ENCODE data around the gene ZC3H13.

ZC3H13 gene

DNA sequence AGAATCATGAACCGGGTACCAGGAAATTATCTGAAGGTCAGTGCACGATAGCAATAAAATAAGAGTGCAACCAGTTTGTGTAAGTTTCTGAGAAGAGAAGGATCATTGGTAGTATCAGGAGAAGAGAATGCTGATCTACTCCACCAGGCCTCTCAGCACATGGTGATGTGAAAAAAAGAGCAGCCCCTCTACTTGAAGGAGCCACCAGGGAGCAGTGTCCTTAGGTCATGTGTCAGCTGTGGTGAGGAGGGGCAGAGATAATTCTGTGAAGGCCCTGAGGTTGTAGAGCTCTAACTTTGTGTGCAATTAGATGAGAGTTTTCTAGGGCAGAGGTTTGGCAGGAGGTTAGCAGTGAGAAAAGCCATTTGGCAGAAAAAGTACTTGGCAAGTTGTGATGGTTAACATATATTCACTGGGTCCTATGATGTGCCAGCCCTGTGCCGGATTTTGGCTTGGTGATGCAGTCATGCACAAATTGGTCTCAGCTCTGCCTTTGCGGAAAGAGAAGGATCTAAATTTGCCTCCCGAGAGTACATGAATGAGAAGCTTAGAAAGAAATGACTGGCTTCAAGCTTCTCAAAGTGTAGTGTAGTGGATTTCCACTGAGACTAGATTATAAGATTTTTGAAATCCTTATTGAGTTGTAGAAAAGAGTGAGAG, 19.2 kb upstream of the ZC3H13 start:
- DNase-seq (ENCODE audit: extremely low read depth, low read depth) = no peak
- no peak overlapping the region for H3K4me3 ChIP-seq (replicated peaks; ENCODE audit: low read depth, low read length)
- TF ChIP-seq, protein P1, sequence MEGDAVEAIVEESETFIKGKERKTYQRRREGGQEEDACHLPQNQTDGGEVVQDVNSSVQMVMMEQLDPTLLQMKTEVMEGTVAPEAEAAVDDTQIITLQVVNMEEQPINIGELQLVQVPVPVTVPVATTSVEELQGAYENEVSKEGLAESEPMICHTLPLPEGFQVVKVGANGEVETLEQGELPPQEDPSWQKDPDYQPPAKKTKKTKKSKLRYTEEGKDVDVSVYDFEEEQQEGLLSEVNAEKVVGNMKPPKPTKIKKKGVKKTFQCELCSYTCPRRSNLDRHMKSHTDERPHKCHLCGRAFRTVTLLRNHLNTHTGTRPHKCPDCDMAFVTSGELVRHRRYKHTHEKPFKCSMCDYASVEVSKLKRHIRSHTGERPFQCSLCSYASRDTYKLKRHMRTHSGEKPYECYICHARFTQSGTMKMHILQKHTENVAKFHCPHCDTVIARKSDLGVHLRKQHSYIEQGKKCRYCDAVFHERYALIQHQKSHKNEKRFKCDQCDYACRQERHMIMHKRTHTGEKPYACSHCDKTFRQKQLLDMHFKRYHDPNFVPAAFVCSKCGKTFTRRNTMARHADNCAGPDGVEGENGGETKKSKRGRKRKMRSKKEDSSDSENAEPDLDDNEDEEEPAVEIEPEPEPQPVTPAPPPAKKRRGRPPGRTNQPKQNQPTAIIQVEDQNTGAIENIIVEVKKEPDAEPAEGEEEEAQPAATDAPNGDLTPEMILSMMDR (IDR thresholded peaks at IDR 0.05; ENCODE audit: low read depth, low read length, missing control alignments) = no peak

DNA sequence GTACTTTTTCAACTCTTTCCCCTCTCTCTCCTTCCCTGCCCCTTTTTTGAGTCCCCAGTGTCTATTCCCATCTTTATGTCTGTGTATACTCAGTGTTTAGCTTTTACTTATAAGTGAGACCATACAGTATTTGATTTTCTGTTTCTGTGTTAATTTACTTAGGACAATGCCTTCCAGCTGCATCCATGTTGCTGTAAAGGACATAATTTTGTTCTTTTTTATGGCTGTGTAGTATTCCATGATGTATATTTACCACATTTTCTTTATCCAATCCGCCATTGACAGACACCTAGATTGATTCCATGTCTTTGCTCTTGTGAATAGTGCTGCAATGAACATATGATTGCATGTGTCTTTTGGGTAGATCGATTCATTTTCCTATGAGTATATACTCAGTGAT, 10.7 kb upstream of the ZC3H13 start:
- no peak overlapping the region for H3K4me3 ChIP-seq (replicated peaks; ENCODE audit: low read depth, low read length)
- no peak for DNase-seq (ENCODE audit: extremely low read depth, low read depth)
- TF ChIP-seq, protein P1 (IDR thresholded peaks at IDR 0.05; ENCODE audit: low read depth, low read length, missing control alignments) = no peak

DNA sequence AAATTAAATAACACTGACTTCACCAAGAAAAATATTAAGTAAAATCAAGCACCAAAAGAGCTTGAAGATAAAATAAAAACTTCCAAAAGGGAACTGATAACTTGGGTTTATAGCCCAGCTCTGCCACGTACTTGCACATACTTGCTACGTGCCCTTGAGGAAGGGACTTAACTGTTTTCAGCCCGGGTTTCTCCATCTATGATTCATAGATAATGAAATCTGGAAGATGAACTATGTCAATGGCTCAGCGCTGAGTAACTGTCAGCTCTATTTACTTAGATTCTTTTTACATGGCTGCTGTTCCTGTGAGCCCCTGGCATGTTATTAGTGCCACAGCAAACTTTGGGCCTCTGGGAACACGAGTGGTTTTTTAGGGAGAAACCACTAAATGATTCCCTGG, 9.6 kb upstream of the ZC3H13 start:
- TF ChIP-seq, protein P1 (IDR thresholded peaks at IDR 0.05; ENCODE audit: low read depth, low read length, missing control alignments) = no peak
- no peak overlapping the region for H3K4me3 ChIP-seq (replicated peaks; ENCODE audit: low read depth, low read length)
- no peak for DNase-seq (ENCODE audit: extremely low read depth, low read depth)

DNA sequence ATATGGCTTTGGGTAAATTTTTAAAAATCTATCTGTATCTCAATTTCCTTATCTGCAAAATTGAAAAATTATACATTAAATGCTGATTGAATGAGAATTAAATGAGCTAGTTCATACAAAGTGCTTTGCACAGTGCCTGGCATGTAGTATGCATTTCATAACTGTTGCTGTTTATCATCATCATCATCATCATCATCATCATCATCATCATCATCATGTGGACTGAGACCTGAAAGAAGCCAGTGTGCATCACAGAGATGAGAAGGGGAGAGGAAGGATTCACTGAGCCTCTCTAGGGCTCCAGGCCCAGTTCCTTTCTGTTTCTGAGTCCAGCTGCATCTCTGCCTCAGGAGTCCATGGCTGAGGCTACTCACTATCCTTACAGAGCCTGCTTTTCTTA, 6.9 kb upstream of the ZC3H13 start:
- no peak for DNase-seq (ENCODE audit: extremely low read depth, low read depth)
- TF ChIP-seq, protein P1 (IDR thresholded peaks at IDR 0.05; ENCODE audit: low read depth, low read length, missing control alignments) = no peak
- no peak overlapping the region for H3K4me3 ChIP-seq (replicated peaks; ENCODE audit: low read depth, low read length)

DNA sequence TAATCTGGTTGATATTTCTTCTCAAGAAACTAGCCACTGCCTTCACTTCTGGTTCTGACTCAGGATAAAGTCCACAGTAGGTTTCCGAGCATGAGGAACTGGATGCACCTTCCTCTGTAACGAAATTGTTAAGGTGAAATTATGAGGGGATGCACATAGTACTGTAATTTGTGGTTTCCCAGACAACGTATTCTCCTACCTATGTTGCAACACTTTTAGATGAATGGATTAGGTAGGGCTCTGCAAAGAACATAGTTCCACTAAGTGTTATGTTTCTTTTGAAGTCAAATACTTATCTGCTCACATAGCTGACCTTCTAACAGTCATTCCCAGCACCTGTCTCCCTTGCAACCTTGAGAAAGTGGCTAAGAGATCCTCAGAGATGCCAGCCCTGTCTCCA, 5.7 kb upstream of the ZC3H13 start:
- TF ChIP-seq, protein P1 (IDR thresholded peaks at IDR 0.05; ENCODE audit: low read depth, low read length, missing control alignments) = no peak
- no peak for DNase-seq (ENCODE audit: extremely low read depth, low read depth)
- no peak overlapping the region for H3K4me3 ChIP-seq (replicated peaks; ENCODE audit: low read depth, low read length)

DNA sequence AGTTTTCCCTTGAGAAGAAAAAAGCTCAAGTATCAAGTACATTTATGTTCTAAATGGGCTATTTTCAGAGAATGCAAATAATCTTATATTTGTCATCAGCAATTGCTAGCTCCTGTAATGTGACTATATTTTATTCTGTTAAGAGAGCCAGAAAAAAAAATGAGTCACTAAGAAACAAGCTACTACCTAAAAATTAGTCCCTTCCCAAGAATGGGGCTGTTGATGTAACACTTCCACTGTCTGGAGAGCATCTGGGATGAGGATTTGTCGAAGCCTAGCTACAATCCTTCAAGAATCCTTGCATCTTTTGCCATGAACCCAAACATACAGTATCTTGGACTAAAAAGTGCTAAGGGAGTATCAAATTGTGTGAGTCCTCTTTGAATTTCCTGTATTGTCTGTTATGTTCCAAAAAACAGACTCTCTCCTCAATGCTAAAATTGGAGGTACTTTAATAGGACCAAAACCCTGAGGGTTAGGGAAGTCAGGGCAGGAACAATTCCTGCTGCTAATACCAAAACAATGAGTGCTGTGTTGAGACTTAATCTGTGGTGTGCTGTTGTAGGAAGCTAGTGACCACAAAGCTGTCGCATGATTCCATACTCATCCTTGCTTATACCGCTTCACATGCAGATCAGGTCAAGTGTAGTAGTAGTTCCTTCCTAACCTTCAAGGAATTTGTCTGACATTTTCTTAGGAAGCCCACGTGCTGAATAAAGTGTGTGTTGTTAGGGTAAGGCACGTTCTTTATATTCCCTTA, 4.9 kb upstream of the ZC3H13 start:
- TF ChIP-seq, protein P1 (IDR thresholded peaks at IDR 0.05; ENCODE audit: low read depth, low read length, missing control alignments) = no peak
- no peak overlapping the region for H3K4me3 ChIP-seq (replicated peaks; ENCODE audit: low read depth, low read length)
- no peak for DNase-seq (ENCODE audit: extremely low read depth, low read depth)
